Measurements from ENCODE around the gene MKRN2.

DNA sequence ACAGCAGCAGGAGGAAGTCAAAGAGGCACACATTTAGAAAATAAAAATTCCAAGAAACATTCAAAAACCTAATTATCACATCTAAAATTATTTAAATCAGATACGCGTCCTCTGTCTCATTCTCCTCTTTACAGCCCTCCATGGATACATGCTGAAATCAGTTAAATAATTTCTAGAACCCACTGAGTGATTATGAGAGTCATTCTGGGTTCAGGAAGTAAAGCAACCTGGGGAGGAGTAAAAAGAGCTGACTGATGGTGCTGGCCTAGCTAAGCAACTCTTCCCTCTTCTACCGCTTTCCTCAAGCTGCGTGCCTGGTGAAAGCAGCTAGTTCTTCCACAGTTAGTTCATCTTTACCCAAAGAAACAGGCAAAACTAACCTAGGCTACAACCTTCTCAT is 58.4 kb downstream of the MKRN2 start:
- TF ChIP-seq TAL1 (IDR thresholded peaks at IDR 0.05) (no peak), TEAD2 (tag; IDR thresholded peaks at IDR 0.05) (no peak), MEIS2 (IDR thresholded peaks at IDR 0.05; ENCODE audit: partially characterized antibody) (no peak), FOSL1 (tag; conservative IDR thresholded peaks at IDR 0.05) (no peak), POLR2A (conservative IDR thresholded peaks at IDR 0.05) (no peak), JUNB (CRISPR knock-in tag; conservative IDR thresholded peaks at IDR 0.05) (no peak), JUN (IDR thresholded peaks at IDR 0.05; ENCODE audit: borderline replicate concordance, low read depth, low read length) (no peak), JUN (CRISPR knock-in tag; IDR thresholded peaks at IDR 0.05; ENCODE audit: borderline replicate concordance) (no peak)
- TF ChIP-seq, protein P1, sequence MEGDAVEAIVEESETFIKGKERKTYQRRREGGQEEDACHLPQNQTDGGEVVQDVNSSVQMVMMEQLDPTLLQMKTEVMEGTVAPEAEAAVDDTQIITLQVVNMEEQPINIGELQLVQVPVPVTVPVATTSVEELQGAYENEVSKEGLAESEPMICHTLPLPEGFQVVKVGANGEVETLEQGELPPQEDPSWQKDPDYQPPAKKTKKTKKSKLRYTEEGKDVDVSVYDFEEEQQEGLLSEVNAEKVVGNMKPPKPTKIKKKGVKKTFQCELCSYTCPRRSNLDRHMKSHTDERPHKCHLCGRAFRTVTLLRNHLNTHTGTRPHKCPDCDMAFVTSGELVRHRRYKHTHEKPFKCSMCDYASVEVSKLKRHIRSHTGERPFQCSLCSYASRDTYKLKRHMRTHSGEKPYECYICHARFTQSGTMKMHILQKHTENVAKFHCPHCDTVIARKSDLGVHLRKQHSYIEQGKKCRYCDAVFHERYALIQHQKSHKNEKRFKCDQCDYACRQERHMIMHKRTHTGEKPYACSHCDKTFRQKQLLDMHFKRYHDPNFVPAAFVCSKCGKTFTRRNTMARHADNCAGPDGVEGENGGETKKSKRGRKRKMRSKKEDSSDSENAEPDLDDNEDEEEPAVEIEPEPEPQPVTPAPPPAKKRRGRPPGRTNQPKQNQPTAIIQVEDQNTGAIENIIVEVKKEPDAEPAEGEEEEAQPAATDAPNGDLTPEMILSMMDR (IDR thresholded peaks at IDR 0.05 in 2 of 3, conservative IDR thresholded peaks at IDR 0.05 in 1 of 3; ENCODE audit: insufficient read depth in 2 of 3, low read depth in 1 of 3, low read length in 3 of 3) = no peak
- TF ChIP-seq, protein P2, sequence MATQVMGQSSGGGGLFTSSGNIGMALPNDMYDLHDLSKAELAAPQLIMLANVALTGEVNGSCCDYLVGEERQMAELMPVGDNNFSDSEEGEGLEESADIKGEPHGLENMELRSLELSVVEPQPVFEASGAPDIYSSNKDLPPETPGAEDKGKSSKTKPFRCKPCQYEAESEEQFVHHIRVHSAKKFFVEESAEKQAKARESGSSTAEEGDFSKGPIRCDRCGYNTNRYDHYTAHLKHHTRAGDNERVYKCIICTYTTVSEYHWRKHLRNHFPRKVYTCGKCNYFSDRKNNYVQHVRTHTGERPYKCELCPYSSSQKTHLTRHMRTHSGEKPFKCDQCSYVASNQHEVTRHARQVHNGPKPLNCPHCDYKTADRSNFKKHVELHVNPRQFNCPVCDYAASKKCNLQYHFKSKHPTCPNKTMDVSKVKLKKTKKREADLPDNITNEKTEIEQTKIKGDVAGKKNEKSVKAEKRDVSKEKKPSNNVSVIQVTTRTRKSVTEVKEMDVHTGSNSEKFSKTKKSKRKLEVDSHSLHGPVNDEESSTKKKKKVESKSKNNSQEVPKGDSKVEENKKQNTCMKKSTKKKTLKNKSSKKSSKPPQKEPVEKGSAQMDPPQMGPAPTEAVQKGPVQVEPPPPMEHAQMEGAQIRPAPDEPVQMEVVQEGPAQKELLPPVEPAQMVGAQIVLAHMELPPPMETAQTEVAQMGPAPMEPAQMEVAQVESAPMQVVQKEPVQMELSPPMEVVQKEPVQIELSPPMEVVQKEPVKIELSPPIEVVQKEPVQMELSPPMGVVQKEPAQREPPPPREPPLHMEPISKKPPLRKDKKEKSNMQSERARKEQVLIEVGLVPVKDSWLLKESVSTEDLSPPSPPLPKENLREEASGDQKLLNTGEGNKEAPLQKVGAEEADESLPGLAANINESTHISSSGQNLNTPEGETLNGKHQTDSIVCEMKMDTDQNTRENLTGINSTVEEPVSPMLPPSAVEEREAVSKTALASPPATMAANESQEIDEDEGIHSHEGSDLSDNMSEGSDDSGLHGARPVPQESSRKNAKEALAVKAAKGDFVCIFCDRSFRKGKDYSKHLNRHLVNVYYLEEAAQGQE (IDR thresholded peaks at IDR 0.05; ENCODE audit: borderline replicate concordance) = no peak
- TF ChIP-seq, protein P2 (CRISPR knock-in tag; IDR thresholded peaks at IDR 0.05; ENCODE audit: low read depth) = no peak
- TF ChIP-seq, protein P3, sequence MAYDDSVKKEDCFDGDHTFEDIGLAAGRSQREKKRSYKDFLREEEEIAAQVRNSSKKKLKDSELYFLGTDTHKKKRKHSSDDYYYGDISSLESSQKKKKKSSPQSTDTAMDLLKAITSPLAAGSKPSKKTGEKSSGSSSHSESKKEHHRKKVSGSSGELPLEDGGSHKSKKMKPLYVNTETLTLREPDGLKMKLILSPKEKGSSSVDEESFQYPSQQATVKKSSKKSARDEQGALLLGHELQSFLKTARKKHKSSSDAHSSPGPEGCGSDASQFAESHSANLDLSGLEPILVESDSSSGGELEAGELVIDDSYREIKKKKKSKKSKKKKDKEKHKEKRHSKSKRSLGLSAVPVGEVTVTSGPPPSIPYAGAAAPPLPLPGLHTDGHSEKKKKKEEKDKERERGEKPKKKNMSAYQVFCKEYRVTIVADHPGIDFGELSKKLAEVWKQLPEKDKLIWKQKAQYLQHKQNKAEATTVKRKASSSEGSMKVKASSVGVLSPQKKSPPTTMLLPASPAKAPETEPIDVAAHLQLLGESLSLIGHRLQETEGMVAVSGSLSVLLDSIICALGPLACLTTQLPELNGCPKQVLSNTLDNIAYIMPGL (CRISPR knock-in tag; IDR thresholded peaks at IDR 0.05) = no peak
